Measurements from ENCODE around the gene KDM3A. TPM values are rescaled to one million over a fixed set of nuclear protein-coding genes. Genes with fewer than 3 reads are reported as not detected.

Gene KDM3A
- total and polyA plus RNA-seq, 3 donors from 2014 or later: 88.8 to 126 (median 106) TPM

GRCh38 chr2:86523491-86523890, 82.3 kb downstream of the KDM3A start:
- Histone ChIP-seq H3K27ac (no peak overlapping the region), H3K9me3 (no peaks in the 10 kb centered on the region), H3K4me1 (no peaks in the 10 kb centered on the region), H3K36me3 (ENCODE audit: low read depth, missing control alignments) (no peaks in the 10 kb centered on the region), H3K4me3 (no peak overlapping the region), H3K27me3 (no peaks in the 10 kb centered on the region)
- TF ChIP-seq POLR2A (IDR thresholded peaks at IDR 0.05): no peak
- no peak for TF ChIP-seq CTCF (IDR thresholded peaks at IDR 0.05)
- DNase-seq: no peak
- WGBS, 2 donors: 93 to 94% methylated on average over 4 of the region's 4 CpGs
- intact Hi-C loops (cut with DNase I; ENCODE audit: low total_unique reads): no loop called here

DNA sequence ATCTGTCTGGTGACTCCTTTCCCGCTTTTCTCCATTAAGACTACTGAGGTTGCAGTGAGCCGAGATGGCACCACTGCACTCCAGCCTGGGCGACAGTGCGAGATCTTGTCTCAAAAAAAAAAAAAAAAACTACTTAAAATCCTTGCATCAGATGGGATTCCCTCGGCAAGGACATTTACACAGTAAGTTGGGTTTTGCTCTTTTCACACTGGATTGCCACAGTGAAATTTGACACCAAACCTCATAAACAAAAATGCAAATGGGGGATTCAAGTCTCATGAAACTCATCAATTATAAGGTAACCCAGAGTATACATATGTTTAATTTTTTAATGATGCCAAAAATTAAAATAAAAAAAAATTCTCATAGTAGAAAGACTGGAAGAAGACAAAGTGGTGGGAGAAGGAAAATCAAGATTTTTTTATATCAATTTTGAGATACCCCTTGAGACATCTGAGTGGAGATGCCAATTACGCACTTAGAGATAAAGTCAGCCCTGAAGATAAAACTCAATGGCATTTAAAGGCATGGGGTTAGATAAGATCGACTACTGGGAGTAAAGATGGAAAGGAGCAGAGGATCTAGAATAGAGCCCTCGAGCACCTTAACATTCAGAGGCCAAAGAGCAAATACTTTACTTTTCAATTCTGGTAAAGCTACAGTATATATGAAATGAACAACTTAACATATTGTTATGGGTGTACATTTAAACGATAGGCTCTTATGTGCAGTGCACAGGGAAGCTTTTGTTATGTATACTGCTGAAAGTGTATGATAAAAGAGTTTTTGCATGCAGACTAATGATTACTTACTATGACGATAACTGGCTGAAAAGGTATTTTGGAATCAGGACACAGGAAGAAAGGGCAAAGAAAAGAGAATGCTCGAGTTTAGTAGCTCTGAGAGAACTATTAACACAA, 84.5 kb downstream of the KDM3A start:
- TF ChIP-seq CTCF (IDR thresholded peaks at IDR 0.05) (no peak), POLR2A (IDR thresholded peaks at IDR 0.05) (no peak)
- H3K4me3 ChIP-seq: no peak overlapping the region
- no peak overlapping the region for H3K27ac ChIP-seq
- 89% methylated on average over 11 of the region's 11 CpGs for WGBS, 2 donors
- no peak for DNase-seq
- intact Hi-C loops (cut with DNase I; ENCODE audit: low total_unique reads): no loop called here
- no peaks in the 10 kb centered on the region for H3K27me3 ChIP-seq
- H3K9me3 ChIP-seq: no peaks in the 10 kb centered on the region
- H3K36me3 ChIP-seq (ENCODE audit: low read depth, missing control alignments): no peaks in the 10 kb centered on the region
- H3K4me1 ChIP-seq: no peaks in the 10 kb centered on the region

GRCh38 chr2:86533589-86533988, 92.4 kb downstream of the KDM3A start:
- TF ChIP-seq CTCF (IDR thresholded peaks at IDR 0.05) (no peak), POLR2A (IDR thresholded peaks at IDR 0.05) (no peak)
- Histone ChIP-seq H3K4me1 (no peaks in the 10 kb centered on the region), H3K27me3 (no peaks in the 10 kb centered on the region), H3K9me3 (no peaks in the 10 kb centered on the region), H3K27ac (no peak overlapping the region), H3K36me3 (ENCODE audit: low read depth, missing control alignments) (no peaks in the 10 kb centered on the region), H3K4me3 (no peak overlapping the region)
- WGBS, 2 donors: 95 to 97% methylated on average over 3 of the region's 3 CpGs
- no peak for DNase-seq
- intact Hi-C loops (cut with DNase I; ENCODE audit: low total_unique reads): no loop called here

DNA sequence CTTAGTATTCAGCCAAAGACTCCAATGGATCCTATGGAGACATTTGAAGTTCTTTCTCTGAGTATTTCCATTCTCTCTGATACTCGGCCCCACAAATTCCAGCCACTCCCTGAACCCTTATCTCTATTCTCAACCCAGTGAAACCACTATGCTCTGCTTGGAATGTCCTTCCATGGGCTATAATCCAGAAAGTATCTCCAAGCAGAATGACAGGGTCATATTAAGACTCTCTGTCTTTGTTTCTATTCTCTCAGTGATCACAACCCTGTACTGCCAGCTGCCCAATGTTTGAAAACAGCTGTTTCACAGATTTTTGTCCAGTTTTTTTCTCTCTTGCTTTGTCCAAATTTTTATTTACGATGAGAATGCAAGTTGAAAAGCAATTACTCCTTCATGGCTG, 100.2 kb downstream of the KDM3A start:
- intact Hi-C loops (cut with DNase I; ENCODE audit: low total_unique reads): no loop called here
- Histone ChIP-seq H3K4me1 (no peaks in the 10 kb centered on the region), H3K9me3 (no peaks in the 10 kb centered on the region), H3K27ac (no peak overlapping the region), H3K36me3 (ENCODE audit: low read depth, missing control alignments) (no peaks in the 10 kb centered on the region), H3K4me3 (no peak overlapping the region), H3K27me3 (no peaks in the 10 kb centered on the region)
- DNase-seq: no peak
- 42 to 54% methylated on average over 2 of the region's 2 CpGs for WGBS, 2 donors
- TF ChIP-seq CTCF (IDR thresholded peaks at IDR 0.05) (no peak), POLR2A (IDR thresholded peaks at IDR 0.05) (no peak)

Small RNA genes within 50 kb of the gene (small RNA-seq; reads per million reads assigned to genes)
- 0 reads per million in 2 donors for gene RNU6-640P

Other genes starting within 250 kb of the KDM3A start
- 10 to 100 TPM; 80.6 to 87.6 TPM for gene IMMT, start 245.9 kb upstream of the KDM3A start, total RNA-seq
- gene IMMT, start 245.9 kb upstream of the KDM3A start, polyA plus RNA-seq (ENCODE audit: insufficient read depth, low read depth, low replicate concordance): 99.8 TPM
- gene MRPL35, start 241.9 kb upstream of the KDM3A start, total RNA-seq: 10 to 100 TPM; 25.6 to 28.9 TPM
- 38.3 TPM for gene MRPL35, start 241.9 kb upstream of the KDM3A start, polyA plus RNA-seq (ENCODE audit: insufficient read depth, low read depth, low replicate concordance)
- gene REEP1, start 103.7 kb upstream of the KDM3A start, total RNA-seq: 100 to 1,000 TPM; 241 to 342 TPM
- 112 TPM for gene REEP1, start 103.7 kb upstream of the KDM3A start, polyA plus RNA-seq (ENCODE audit: insufficient read depth, low read depth, low replicate concordance)
- 10 to 100 TPM; 64.6 to 89.4 TPM for gene CHMP3, start 122.1 kb downstream of the KDM3A start, total RNA-seq
- gene CHMP3, start 122.1 kb downstream of the KDM3A start, polyA plus RNA-seq (ENCODE audit: insufficient read depth, low read depth, low replicate concordance): 163 TPM
- gene RNF103, start 182.5 kb downstream of the KDM3A start, total RNA-seq: 10 to 100 TPM; 48.2 to 59.7 TPM
- 53.7 TPM for gene RNF103, start 182.5 kb downstream of the KDM3A start, polyA plus RNA-seq (ENCODE audit: insufficient read depth, low read depth, low replicate concordance)